HepG2 (cell line): ENCODE results near the gene MFSD12. TPM values are rescaled to one million over a fixed set of nuclear protein-coding genes. Genes with fewer than 3 reads are reported as not detected.
A peak's percentile ranks its signal among the peaks of the same experiment; 100 is the strongest.

Experiments
- ATAC-seq: fragments of 200-7000 bp; cut with Tn5 transposase; 3 replicates; pipeline ENCODE4 v1.9.1; 2020; ENCODE audit warnings: mild to moderate bottlenecking, moderate library complexity
- BruUV-seq: library from RNA; stranded (reverse); fragments of 400-500 nt; replicated peaks from 2 replicates; lab custom pipeline; 2021; lab: Mats Ljungman, UMichigan
- CTCF ChIA-PET: fragments of 300-600 bp; formaldehyde crosslinking; extraction: SDS; loops from one replicate; lab custom pipeline; 2021; ENCODE audit warnings: low total read pairs, inconsistent platforms, low intra/inter-chr PET ratio; lab: Yijun Ruan, JAX
- POLR2A ChIA-PET: fragments of 350-600 bp; sonication (Branson Sonifier 250); formaldehyde crosslinking; loops from one replicate; lab custom pipeline; 2020; ENCODE audit warnings: antibody characterized with exemption, inconsistent platforms; lab: Yijun Ruan, JAX
- DNase-seq: peaks from one replicate; pipeline ENCODE4 v3.0.0-alpha.2; 2015; ENCODE audit warnings: low spot score
- FAIRE-seq: peaks from 3 replicates; lab custom pipeline; 2011; peaks lifted over from hg19 to GRCh38; lab: Jason Lieb, UNC
- H2AFZ ChIP-seq: one replicate; pipeline ENCODE4 v1.6.1; 2011; ENCODE audit warnings: low read length, inconsistent platforms
- H3K27ac ChIP-seq: fragments of 300-600 bp; 3 replicates; pipeline ENCODE4 v1.8.0; 2011; ENCODE audit warnings: mixed run types, mild to moderate bottlenecking, mixed read lengths, low read length, inconsistent platforms; ENCODE audit not compliant: insufficient read depth; ENCODE audit errors: extremely low read length
- H3K27me3 ChIP-seq, 2 experiments: fragments of 200-600 bp in 1 of 2; 2 replicates in 1 of 2; 3 replicates in 1 of 2; pipeline versions ENCODE4 v1.6.0 to v1.8.0; 2011; ENCODE audit warnings: low read length in 2 of 2, mild to moderate bottlenecking in 2 of 2, moderate library complexity in 2 of 2, inconsistent platforms in 1 of 2; ENCODE audit not compliant: insufficient read depth in 2 of 2, control insufficient read depth in 1 of 2
- H3K36me3 ChIP-seq, 2 experiments: fragments of 200-600 bp in 1 of 2; replicated peaks in 1 of 2; 2 replicates in 1 of 2; 3 replicates in 1 of 2; pipeline versions ENCODE4 v1.5.1 to v1.8.0; 2011; ENCODE audit warnings: low read length in 2 of 2, inconsistent platforms in 1 of 2; ENCODE audit not compliant: insufficient read depth in 2 of 2, control insufficient read depth in 1 of 2
- H3K4me1 ChIP-seq: 2 replicates; pipeline ENCODE4 v1.5.1; 2012; ENCODE audit warnings: low read length, inconsistent platforms; ENCODE audit not compliant: insufficient read depth
- H3K4me2 ChIP-seq: 2 replicates; pipeline ENCODE4 v1.6.0; 2011; ENCODE audit warnings: low read depth, low read length, inconsistent platforms
- H3K4me3 ChIP-seq, 3 experiments: fragments of 200-600 bp in 1 of 3; sonication (generic), shearing (Covaris generic) in 1 of 3; replicated peaks in 1 of 3; 2 replicates each; pipeline ENCODE4 v1.5.1; 2011 to 2016; ENCODE audit warnings: low read length in 3 of 3, inconsistent platforms in 2 of 3, low read depth in 2 of 3, mild to moderate bottlenecking in 2 of 3, control low read depth in 1 of 3, mixed read lengths in 1 of 3; ENCODE audit not compliant: insufficient read depth in 1 of 3
- H3K79me2 ChIP-seq: one replicate; pipeline ENCODE4 v1.6.1; 2011; ENCODE audit warnings: low read length, inconsistent platforms; ENCODE audit not compliant: insufficient read depth
- H3K9ac ChIP-seq: 2 replicates; pipeline ENCODE4 v1.6.0; 2011; ENCODE audit warnings: mild to moderate bottlenecking, low read depth, low read length, inconsistent platforms; ENCODE audit not compliant: insufficient read depth
- H3K9me3 ChIP-seq: 2 replicates; pipeline ENCODE4 v1.5.1; 2012; ENCODE audit warnings: mild to moderate bottlenecking, low read length
- H4K20me1 ChIP-seq: 2 replicates; pipeline ENCODE4 v1.6.0; 2011; ENCODE audit warnings: inconsistent platforms, mild to moderate bottlenecking, low read length, moderate library complexity; ENCODE audit not compliant: insufficient read depth
- CHCHD3 ChIP-seq: sonication (generic); formaldehyde crosslinking; IDR thresholded peaks from 2 replicates; pipeline ENCODE4 v1.8.0; 2022; ENCODE audit warnings: mild to moderate bottlenecking, missing genetic modification reagents, moderate library complexity
- ZNF768 ChIP-seq: sonication (generic); formaldehyde crosslinking; IDR thresholded peaks from 2 replicates; pipeline ENCODE4 v1.4.0; 2020; ENCODE audit warnings: missing genetic modification reagents
- WGBS: methylation state at CpG from one replicate; pipeline ENCODE4 v1.1.6; 2017; ENCODE audit warnings: low lambda C conversion rate; 5-methylcytosine and 5-hydroxymethylcytosine counted together
- in situ Hi-C: cut with HindIII; loops from 2 replicates; pipeline ENCODE4 v1.10.0; 2017; ENCODE audit warnings: low pct_unique_long_range_greater_than_20kb; ENCODE audit not compliant: extremely low pct_ligation_motif_present
- intact Hi-C: fragments of 100-400 bp; cut with micrococcal nuclease; formaldehyde crosslinking; loops from one replicate; pipeline ENCODE4 v1.10.0; 2022; ENCODE audit not compliant: unreplicated experiment
- polyA plus RNA-seq, 8 experiments: library from polyadenylated mRNA; depleted of rRNA in 3 of 8; stranded (reverse) in 7 of 8; unstranded in 1 of 8; fragments of >200 nt; fragmentation: Illumina TruSeq in 4 of 8; extraction: Trizol in 4 of 8; gene quantifications; 2 replicates each; pipeline versions ENCODE4 v1.2.1 to v1.2.3, GENCODE V29; 2011 to 2016; ENCODE audit warnings: low read depth in 4 of 8, missing spikeins in 1 of 8, mixed read lengths in 1 of 8; ENCODE audit not compliant: insufficient read depth in 1 of 8
- total RNA-seq, 5 experiments: library from RNA; depleted of rRNA; stranded (reverse); fragments of >200 nt; fragmentation: Illumina TruSeq; extraction: Trizol; gene quantifications; 2 replicates each; pipeline ENCODE4 v1.2.3, GENCODE V29; 2016; ENCODE audit warnings: low read depth in 1 of 5
- TF ChIP-seq, protein P1 (sequence below): sonication (generic); formaldehyde crosslinking; IDR thresholded peaks from 2 replicates; pipeline ENCODE4 v1.4.0; 2020; ENCODE audit warnings: missing genetic modification reagents, mild to moderate bottlenecking, borderline replicate concordance
- TF ChIP-seq, protein P2 (sequence below): sonication (generic); formaldehyde crosslinking; IDR thresholded peaks from 2 replicates; pipeline ENCODE4 v1.4.0; 2020; ENCODE audit warnings: missing genetic modification reagents

Gene MFSD12
- total and polyA plus RNA-seq, 2 of the 13 experiments (the other 11 are each of a cell fraction or from before 2014, with no cell fraction given), result 27.2 to 29.1 TPM

DNA sequence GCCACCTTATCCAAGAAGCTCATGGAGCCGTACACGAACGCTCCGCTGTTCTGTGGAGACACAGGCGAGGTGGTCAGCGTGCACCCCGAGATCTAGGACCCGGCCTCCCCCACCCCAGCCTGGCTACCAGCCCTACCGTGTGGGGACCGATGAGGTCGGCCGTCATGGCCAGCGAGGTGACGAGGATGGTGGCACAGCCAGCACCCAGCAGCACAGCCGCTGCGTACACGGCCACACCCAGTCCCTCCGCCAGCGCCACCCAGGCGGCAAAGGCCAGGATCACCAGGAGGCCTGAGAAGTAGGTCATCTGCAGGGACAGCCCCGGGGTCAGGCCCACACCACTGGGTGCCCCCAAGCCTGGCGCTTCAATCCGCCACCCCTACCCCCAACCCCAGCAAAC, 11.3 kb downstream of the MFSD12 start:
- no peak overlapping the region for H3K27ac ChIP-seq
- POLR2A ChIA-PET, result no interaction called here
- no peaks in the 10 kb centered on the region for H3K79me2 ChIP-seq
- H4K20me1 ChIP-seq, result no peaks in the 10 kb centered on the region
- intact Hi-C loops (no loop called here), in situ Hi-C loops (no loop called here)
- 96% methylated on average over 10 of the region's 23 CpGs for WGBS
- no peak overlapping the region for H3K4me2 ChIP-seq
- ATAC-seq (no peak), DNase-seq (no peak), FAIRE-seq (no peak)
- peaks cover 3 to 10% of the 10 kb centered on the region in 2 experiments; a peak in 3 of 5 replicates for H3K36me3 ChIP-seq
- CTCF ChIA-PET, result interaction anchor here (2.3 kb wide), 1 partner anchor 29 kb away, joined by 14 read pairs; no protein-coding TSS in a partner anchor
- no peak overlapping the region for H2AFZ ChIP-seq
- no TSS peak for BruUV-seq
- H3K4me3 ChIP-seq, result no peak overlapping the region
- no peak overlapping the region for H3K9ac ChIP-seq
- no peaks in the 10 kb centered on the region for H3K9me3 ChIP-seq
- H3K4me1 ChIP-seq, result no peaks in the 10 kb centered on the region
- no peaks in the 10 kb centered on the region for H3K27me3 ChIP-seq
- TF ChIP-seq, protein P1, sequence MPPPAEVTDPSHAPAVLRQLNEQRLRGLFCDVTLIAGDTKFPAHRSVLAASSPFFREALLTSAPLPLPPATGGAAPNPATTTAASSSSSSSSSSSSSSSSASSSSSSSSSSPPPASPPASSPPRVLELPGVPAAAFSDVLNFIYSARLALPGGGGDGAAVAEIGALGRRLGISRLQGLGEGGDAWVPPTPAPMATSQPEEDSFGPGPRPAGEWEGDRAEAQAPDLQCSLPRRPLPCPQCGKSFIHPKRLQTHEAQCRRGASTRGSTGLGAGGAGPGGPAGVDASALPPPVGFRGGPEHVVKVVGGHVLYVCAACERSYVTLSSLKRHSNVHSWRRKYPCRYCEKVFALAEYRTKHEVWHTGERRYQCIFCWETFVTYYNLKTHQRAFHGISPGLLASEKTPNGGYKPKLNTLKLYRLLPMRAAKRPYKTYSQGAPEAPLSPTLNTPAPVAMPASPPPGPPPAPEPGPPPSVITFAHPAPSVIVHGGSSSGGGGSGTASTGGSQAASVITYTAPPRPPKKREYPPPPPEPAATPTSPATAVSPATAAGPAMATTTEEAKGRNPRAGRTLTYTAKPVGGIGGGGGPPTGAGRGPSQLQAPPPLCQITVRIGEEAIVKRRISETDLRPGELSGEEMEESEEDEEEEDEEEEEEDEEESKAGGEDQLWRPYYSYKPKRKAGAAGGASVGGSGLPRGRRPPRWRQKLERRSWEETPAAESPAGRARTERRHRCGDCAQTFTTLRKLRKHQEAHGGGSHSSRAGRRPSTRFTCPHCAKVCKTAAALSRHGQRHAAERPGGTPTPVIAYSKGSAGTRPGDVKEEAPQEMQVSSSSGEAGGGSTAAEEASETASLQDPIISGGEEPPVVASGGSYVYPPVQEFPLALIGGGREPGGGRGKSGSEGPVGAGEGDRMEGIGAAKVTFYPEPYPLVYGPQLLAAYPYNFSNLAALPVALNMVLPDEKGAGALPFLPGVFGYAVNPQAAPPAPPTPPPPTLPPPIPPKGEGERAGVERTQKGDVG (CRISPR knock-in tag), result no peak
- TF ChIP-seq CHCHD3 (CRISPR knock-in tag), result no peak
- TF ChIP-seq ZNF768, result no peak
- TF ChIP-seq, protein P2, sequence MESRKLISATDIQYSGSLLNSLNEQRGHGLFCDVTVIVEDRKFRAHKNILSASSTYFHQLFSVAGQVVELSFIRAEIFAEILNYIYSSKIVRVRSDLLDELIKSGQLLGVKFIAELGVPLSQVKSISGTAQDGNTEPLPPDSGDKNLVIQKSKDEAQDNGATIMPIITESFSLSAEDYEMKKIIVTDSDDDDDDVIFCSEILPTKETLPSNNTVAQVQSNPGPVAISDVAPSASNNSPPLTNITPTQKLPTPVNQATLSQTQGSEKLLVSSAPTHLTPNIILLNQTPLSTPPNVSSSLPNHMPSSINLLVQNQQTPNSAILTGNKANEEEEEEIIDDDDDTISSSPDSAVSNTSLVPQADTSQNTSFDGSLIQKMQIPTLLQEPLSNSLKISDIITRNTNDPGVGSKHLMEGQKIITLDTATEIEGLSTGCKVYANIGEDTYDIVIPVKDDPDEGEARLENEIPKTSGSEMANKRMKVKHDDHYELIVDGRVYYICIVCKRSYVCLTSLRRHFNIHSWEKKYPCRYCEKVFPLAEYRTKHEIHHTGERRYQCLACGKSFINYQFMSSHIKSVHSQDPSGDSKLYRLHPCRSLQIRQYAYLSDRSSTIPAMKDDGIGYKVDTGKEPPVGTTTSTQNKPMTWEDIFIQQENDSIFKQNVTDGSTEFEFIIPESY (CRISPR knock-in tag), result 0 out of 2 replicates have a peak, but pooled peaks have one; percentile 41
